Measurements from ENCODE around the gene RAB2B.

Gene RAB2B

GRCh38 chr14:21476925-21477681 lies at the start of gene RAB2B, which contains the start of gene TOX4:
Gene RAB2B, minus strand, starts transcription at chr14:21476959. Its CDS starts 87 bp downstream, at chr14:21476872.
Gene TOX4, plus strand, starts transcription at chr14:21477195. Its CDS starts 84 bp downstream, at chr14:21477279.
- DNase-seq (ENCODE audit: low read depth), result peak; percentile 88

- DNase-seq (ENCODE audit: low read depth), result peak; percentile 26
These were observed 49.4 kb upstream of the RAB2B start, which contains the start of gene SALL2 for GRCh38 chr14:21525962-21526671. Gene SALL2, minus strand, starts transcription at chr14:21526346. Its CDS starts 219 bp downstream, at chr14:21526127.

- no peak for DNase-seq (ENCODE audit: low read depth)
These were observed 48.8 kb upstream of the RAB2B start for GRCh38 chr14:21525571-21525961.

GRCh38 chr14:21524575-21525490 lies 48.1 kb upstream of the RAB2B start:
- no peak for DNase-seq (ENCODE audit: low read depth)

- DNase-seq (ENCODE audit: low read depth), result no peak
These were observed 46.4 kb upstream of the RAB2B start for GRCh38 chr14:21523203-21523602.

- DNase-seq (ENCODE audit: low read depth), result no peak
These were observed 44.7 kb upstream of the RAB2B start for GRCh38 chr14:21521501-21521900.

GRCh38 chr14:21520767-21521166 lies 44.0 kb upstream of the RAB2B start:
- no peak for DNase-seq (ENCODE audit: low read depth)

- no peak for DNase-seq (ENCODE audit: low read depth)
These were observed 42.0 kb upstream of the RAB2B start for GRCh38 chr14:21518725-21519124.

GRCh38 chr14:21514341-21514740 lies 37.6 kb upstream of the RAB2B start:
- DNase-seq (ENCODE audit: low read depth), result no peak

- peak; percentile 75 for DNase-seq (ENCODE audit: low read depth)
These were observed 34.2 kb upstream of the RAB2B start, which contains the start of gene METTL3 for GRCh38 chr14:21510735-21511657. Gene METTL3, minus strand, starts transcription at chr14:21511340. Its CDS starts 117 bp downstream, at chr14:21511223.

GRCh38 chr14:21509432-21510143 lies 32.8 kb upstream of the RAB2B start:
- no peak for DNase-seq (ENCODE audit: low read depth)

GRCh38 chr14:21506557-21506956 lies 29.8 kb upstream of the RAB2B start:
- DNase-seq (ENCODE audit: low read depth), result no peak

- no peak for DNase-seq (ENCODE audit: low read depth)
These were observed 28.3 kb upstream of the RAB2B start for GRCh38 chr14:21505012-21505553.

- no peak for DNase-seq (ENCODE audit: low read depth)
These were observed 26.6 kb upstream of the RAB2B start for GRCh38 chr14:21503376-21503775.

GRCh38 chr14:21501568-21501967 lies 24.8 kb upstream of the RAB2B start:
- DNase-seq (ENCODE audit: low read depth), result no peak

- DNase-seq (ENCODE audit: low read depth), result no peak
These were observed 22.1 kb upstream of the RAB2B start for GRCh38 chr14:21498540-21499526.

- no peak for DNase-seq (ENCODE audit: low read depth)
These were observed 19.7 kb upstream of the RAB2B start for GRCh38 chr14:21496453-21496852.

- DNase-seq (ENCODE audit: low read depth), result no peak
These were observed 18.4 kb upstream of the RAB2B start for GRCh38 chr14:21494902-21495762.
